Spleen (tissue), 7 donors: ENCODE data around the gene NUP160.
"Not testable (repeated sequence)": the region's sequence is repeated elsewhere in the genome, so short reads cannot be mapped to it uniquely, and the experiment has no call there.

ENCODE experiments used
- POLR2A ChIP-seq, 3 donors: fragments of 450-650 bp; IDR thresholded peaks; one replicate each; pipeline ENCODE4 v1.5.1; 2017; ENCODE audit warnings: antibody characterized with exemption in 3 of 3, mild to moderate bottlenecking in 1 of 3
- POLR2AphosphoS5 ChIP-seq, 3 donors: sonication (generic); formaldehyde crosslinking; IDR thresholded peaks; one replicate each; pipeline ENCODE4 v1.5.1; 2017; ENCODE audit warnings: antibody characterized with exemption in 3 of 3
- TF ChIP-seq, protein P1 (sequence below), 11 experiments: fragments of 200-600 bp in 7 of 11; fragments of 450-650 bp in 4 of 11; sonication (generic) in 4 of 11; IDR thresholded peaks in 8 of 11; conservative IDR thresholded peaks in 3 of 11; 1 replicate in 7 of 11; 2 replicates in 4 of 11; pipeline versions ENCODE4 v1.4.0 to v1.8.0; 2016 to 2021; ENCODE audit warnings: antibody characterized with exemption in 11 of 11, inconsistent platforms in 4 of 11, mild to moderate bottlenecking in 1 of 11
- donor health status: DM: no; HTN: no; CAD: no; lungs with moderate emphysema.
- donor health status: DM: no; HTN: no; CAD: no.
- donor health status: DM: no; HTN: no; CAD: no.

- not testable (repeated sequence) for TF ChIP-seq POLR2AphosphoS5, POLR2A (IDR thresholded peaks at IDR 0.05)
- TF ChIP-seq, protein P1, sequence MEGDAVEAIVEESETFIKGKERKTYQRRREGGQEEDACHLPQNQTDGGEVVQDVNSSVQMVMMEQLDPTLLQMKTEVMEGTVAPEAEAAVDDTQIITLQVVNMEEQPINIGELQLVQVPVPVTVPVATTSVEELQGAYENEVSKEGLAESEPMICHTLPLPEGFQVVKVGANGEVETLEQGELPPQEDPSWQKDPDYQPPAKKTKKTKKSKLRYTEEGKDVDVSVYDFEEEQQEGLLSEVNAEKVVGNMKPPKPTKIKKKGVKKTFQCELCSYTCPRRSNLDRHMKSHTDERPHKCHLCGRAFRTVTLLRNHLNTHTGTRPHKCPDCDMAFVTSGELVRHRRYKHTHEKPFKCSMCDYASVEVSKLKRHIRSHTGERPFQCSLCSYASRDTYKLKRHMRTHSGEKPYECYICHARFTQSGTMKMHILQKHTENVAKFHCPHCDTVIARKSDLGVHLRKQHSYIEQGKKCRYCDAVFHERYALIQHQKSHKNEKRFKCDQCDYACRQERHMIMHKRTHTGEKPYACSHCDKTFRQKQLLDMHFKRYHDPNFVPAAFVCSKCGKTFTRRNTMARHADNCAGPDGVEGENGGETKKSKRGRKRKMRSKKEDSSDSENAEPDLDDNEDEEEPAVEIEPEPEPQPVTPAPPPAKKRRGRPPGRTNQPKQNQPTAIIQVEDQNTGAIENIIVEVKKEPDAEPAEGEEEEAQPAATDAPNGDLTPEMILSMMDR (IDR thresholded peaks at IDR 0.05 in 8 of 11, conservative IDR thresholded peaks at IDR 0.05 in 3 of 11), result not testable (repeated sequence)
These were observed 44.6 kb upstream of the NUP160 start for GRCh38 chr11:47892546-47893276.
